GM18873 (cell line): Measurements from ENCODE around the gene IL1R2.

Source experiments
- ATAC-seq: cut with Tn5 transposase; IDR thresholded peaks from one replicate; pipeline ENCODE4 v1.9.1; 2021; ENCODE audit warnings: mild to moderate bottlenecking, moderate library complexity, moderate number of reproducible peaks; ENCODE audit not compliant: unreplicated experiment, low FRiP score

IL1R2 gene

GRCh38 chr2:102034683-102035548 is 43.2 kb downstream of the IL1R2 start:
- no peak for ATAC-seq

GRCh38 chr2:102037681-102038080 is 45.9 kb downstream of the IL1R2 start:
- ATAC-seq: no peak

- no peak for ATAC-seq
These were observed 48.5 kb downstream of the IL1R2 start for GRCh38 chr2:102040229-102040628.

- no peak for ATAC-seq
These were observed 49.6 kb downstream of the IL1R2 start for GRCh38 chr2:102041351-102041750.

- no peak for ATAC-seq
These were observed 50.7 kb downstream of the IL1R2 start for GRCh38 chr2:102042196-102043081.

GRCh38 chr2:102043560-102043959 is 51.8 kb downstream of the IL1R2 start:
- ATAC-seq: no peak

- no peak for ATAC-seq
These were observed 52.6 kb downstream of the IL1R2 start for GRCh38 chr2:102044235-102044896.

- no peak for ATAC-seq
These were observed 53.3 kb downstream of the IL1R2 start for GRCh38 chr2:102044967-102045489.

- ATAC-seq: no peak
These were observed 53.9 kb downstream of the IL1R2 start for GRCh38 chr2:102045697-102046096.

- no peak for ATAC-seq
These were observed 54.6 kb downstream of the IL1R2 start for GRCh38 chr2:102046135-102046986.

- ATAC-seq: no peak
These were observed 56.7 kb downstream of the IL1R2 start for GRCh38 chr2:102048465-102048864.

GRCh38 chr2:102049756-102050443 is 58.1 kb downstream of the IL1R2 start:
- ATAC-seq: no peak

GRCh38 chr2:102050854-102051391 is 59.2 kb downstream of the IL1R2 start:
- no peak for ATAC-seq

GRCh38 chr2:102051692-102052277 is 60.0 kb downstream of the IL1R2 start:
- ATAC-seq: no peak

- ATAC-seq: no peak
These were observed 60.6 kb downstream of the IL1R2 start for GRCh38 chr2:102052365-102052764.

- ATAC-seq: no peak
These were observed 61.3 kb downstream of the IL1R2 start for GRCh38 chr2:102053096-102053495.

GRCh38 chr2:102055346-102055990 is 63.7 kb downstream of the IL1R2 start:
- ATAC-seq: no peak

- ATAC-seq: no peak
These were observed 64.4 kb downstream of the IL1R2 start for GRCh38 chr2:102056079-102056581.
